ENCODE measurements around the gene MRPS27.

DNA sequence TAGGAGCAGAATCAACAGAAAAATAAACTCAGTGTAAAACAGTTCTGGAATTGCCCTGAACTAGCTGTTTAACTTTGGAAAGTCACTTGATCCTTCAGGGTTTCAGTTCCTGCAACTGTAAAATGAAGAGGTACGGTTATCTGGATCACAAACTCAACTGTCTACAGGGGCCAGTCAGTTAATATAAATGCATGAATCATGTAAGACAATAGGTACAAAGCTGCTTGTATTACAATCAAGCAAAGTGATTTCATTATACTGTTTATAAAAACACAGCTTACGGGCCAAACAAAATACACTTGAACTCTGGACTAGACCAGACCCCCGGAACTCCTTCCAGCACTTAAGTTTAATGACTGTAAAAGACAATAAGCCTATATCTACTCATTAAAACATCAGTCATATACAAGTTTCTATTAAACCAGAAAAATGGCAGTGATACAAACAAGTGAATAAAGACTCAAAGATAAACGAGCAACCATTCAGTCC lies 73.0 kb downstream of the MRPS27 start:
- TF ChIP-seq, protein P1, sequence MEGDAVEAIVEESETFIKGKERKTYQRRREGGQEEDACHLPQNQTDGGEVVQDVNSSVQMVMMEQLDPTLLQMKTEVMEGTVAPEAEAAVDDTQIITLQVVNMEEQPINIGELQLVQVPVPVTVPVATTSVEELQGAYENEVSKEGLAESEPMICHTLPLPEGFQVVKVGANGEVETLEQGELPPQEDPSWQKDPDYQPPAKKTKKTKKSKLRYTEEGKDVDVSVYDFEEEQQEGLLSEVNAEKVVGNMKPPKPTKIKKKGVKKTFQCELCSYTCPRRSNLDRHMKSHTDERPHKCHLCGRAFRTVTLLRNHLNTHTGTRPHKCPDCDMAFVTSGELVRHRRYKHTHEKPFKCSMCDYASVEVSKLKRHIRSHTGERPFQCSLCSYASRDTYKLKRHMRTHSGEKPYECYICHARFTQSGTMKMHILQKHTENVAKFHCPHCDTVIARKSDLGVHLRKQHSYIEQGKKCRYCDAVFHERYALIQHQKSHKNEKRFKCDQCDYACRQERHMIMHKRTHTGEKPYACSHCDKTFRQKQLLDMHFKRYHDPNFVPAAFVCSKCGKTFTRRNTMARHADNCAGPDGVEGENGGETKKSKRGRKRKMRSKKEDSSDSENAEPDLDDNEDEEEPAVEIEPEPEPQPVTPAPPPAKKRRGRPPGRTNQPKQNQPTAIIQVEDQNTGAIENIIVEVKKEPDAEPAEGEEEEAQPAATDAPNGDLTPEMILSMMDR (IDR thresholded peaks at IDR 0.05) = no peak
- no peak for TF ChIP-seq POLR2A (IDR thresholded peaks at IDR 0.05)
